Panc1 (cell line): ENCODE results near the gene ALDH1B1. TPM values are rescaled to one million over a fixed set of nuclear protein-coding genes. Genes with fewer than 3 reads are reported as not detected.

ENCODE experiments used
- ATAC-seq: fragments of 200-7000 bp; cut with Tn5 transposase; 2 replicates; pipeline ENCODE4 v1.9.1; 2020; ENCODE audit warnings: mild to moderate bottlenecking, moderate library complexity
- BruUV-seq: library from RNA; stranded (reverse); fragments of 400-500 nt; replicated peaks from 2 replicates; lab custom pipeline; 2021; lab: Mats Ljungman, UMichigan
- CTCF ChIA-PET: fragments of 300-600 bp; sonication (Branson Sonifier 250); formaldehyde crosslinking; loops from one replicate; lab custom pipeline; 2022; ENCODE audit warnings: antibody characterized with exemption; lab: Charles Lee
- POLR2A ChIA-PET: fragments of 300-600 bp; sonication (Branson Sonifier 250); formaldehyde crosslinking; loops from one replicate; lab custom pipeline; 2022; ENCODE audit warnings: antibody characterized with exemption; lab: Charles Lee
- DNase-seq: peaks from one replicate; pipeline ENCODE4 v3.0.0-alpha.2; 2010; ENCODE audit warnings: low read depth, low spot score
- H3K27ac ChIP-seq: 2 replicates; pipeline ENCODE4 v1.5.1; 2011; ENCODE audit warnings: mild to moderate bottlenecking, low read length, inconsistent platforms
- H3K27me3 ChIP-seq: fragments of 200-500 bp; sonication (Bioruptor generic); 2 replicates; pipeline ENCODE4 v1.6.0; 2014; ENCODE audit warnings: low read length, inconsistent platforms; ENCODE audit not compliant: control insufficient read depth, insufficient read depth
- H3K36me3 ChIP-seq: fragments of 200-500 bp; sonication (Bioruptor generic); 2 replicates; pipeline ENCODE4 v1.5.1; 2014; ENCODE audit warnings: inconsistent platforms, mild to moderate bottlenecking, low read length, moderate library complexity; ENCODE audit not compliant: control insufficient read depth, insufficient read depth
- H3K4me1 ChIP-seq: 2 replicates; pipeline ENCODE4 v1.5.1; 2011; ENCODE audit warnings: inconsistent platforms, mild to moderate bottlenecking, low read length, moderate library complexity; ENCODE audit not compliant: control insufficient read depth, insufficient read depth
- H3K4me3 ChIP-seq, 2 experiments: 2 replicates each; pipeline ENCODE4 v1.5.1; 2011 to 2012; ENCODE audit warnings: low read depth in 2 of 2, low read length in 2 of 2, mild to moderate bottlenecking in 2 of 2, inconsistent platforms in 1 of 2, moderate library complexity in 1 of 2
- H3K9me3 ChIP-seq: fragments of 200-500 bp; sonication (Bioruptor generic); 2 replicates; pipeline ENCODE4 v1.5.1; 2014; ENCODE audit warnings: low read depth, mild to moderate bottlenecking, inconsistent platforms, low read length, moderate library complexity; ENCODE audit not compliant: control insufficient read depth, insufficient read depth
- CTCF ChIP-seq: fragments of 450-650 bp; IDR thresholded peaks from 2 replicates; pipeline ENCODE4 v1.5.1; 2017; ENCODE audit warnings: mild to moderate bottlenecking
- POLR2AphosphoS5 ChIP-seq: IDR thresholded peaks from 2 replicates; pipeline ENCODE4 v1.6.1; 2012; ENCODE audit warnings: mild to moderate bottlenecking, low read depth, low read length, moderate library complexity
- REST ChIP-seq, 2 experiments: IDR thresholded peaks; 2 replicates each; pipeline ENCODE4 v1.6.1; 2011 to 2012; ENCODE audit warnings: low read depth in 2 of 2, control low read depth in 1 of 2, low read length in 1 of 2, mild to moderate bottlenecking in 1 of 2, moderate library complexity in 1 of 2; ENCODE audit not compliant: insufficient read depth in 1 of 2
- SIN3A ChIP-seq: IDR thresholded peaks from 2 replicates; pipeline ENCODE4 v1.6.1; 2012; ENCODE audit warnings: low read depth, mild to moderate bottlenecking, low read length, moderate library complexity, borderline replicate concordance; ENCODE audit not compliant: insufficient read depth
- TCF7L2 ChIP-seq: IDR thresholded peaks from 2 replicates; pipeline ENCODE4 v1.6.1; 2011; ENCODE audit warnings: mild to moderate bottlenecking, low read depth, low read length, inconsistent platforms
- in situ Hi-C: cut with HindIII; loops from 2 replicates; pipeline ENCODE4 v1.10.0; 2016; ENCODE audit warnings: low sequenced_read_pairs, low pct_unique_long_range_greater_than_20kb
- intact Hi-C: fragments of 100-400 bp; cut with micrococcal nuclease; formaldehyde crosslinking; loops from one replicate; pipeline ENCODE4 v1.10.0; 2022; ENCODE audit not compliant: unreplicated experiment
- total RNA-seq: library from RNA; stranded (reverse); gene quantifications from one replicate; pipeline ENCODE4 v1.2.1, GENCODE V29; 2021; ENCODE audit not compliant: unreplicated experiment

The ALDH1B1 gene
- total RNA-seq, 1 experiment from 2014 or later: 34.2 TPM

DNA sequence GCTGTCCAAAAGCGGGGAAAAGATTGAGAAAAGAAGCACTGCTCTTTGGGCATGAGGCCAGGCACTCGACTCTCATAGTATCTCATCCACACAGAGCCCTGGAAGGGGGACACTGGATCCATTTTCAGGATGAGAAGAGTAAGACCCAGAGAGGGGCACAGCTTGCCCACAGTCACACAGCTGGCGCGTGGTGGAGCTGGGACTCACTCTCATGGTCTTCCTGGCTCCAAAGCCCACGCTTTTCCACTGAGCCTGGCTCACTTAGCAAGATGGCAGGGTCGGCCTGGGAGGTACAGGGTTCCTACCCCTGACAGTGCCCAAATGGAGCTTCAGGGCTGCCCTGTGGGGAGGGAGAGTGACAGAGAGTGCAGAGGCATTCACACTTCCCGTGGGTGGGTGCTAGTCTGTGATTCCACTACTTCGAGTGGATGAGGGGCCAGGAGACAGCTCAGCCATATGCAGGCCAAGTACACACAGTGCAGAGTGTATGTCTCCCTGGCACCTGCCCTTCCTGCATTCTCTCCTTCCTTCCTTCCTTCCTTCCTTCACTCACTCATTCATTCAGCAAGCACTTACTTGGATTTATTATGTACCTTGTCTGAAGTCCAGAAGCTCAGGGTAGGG lies 50.1 kb downstream of the ALDH1B1 start:
- no TSS peak for BruUV-seq
- Histone ChIP-seq H3K36me3 (no peaks in the 10 kb centered on the region), H3K27me3 (no peaks in the 10 kb centered on the region), H3K27ac (no peak overlapping the region), H3K4me3 (no peak overlapping the region), H3K9me3 (no peaks in the 10 kb centered on the region), H3K4me1 (no peaks in the 10 kb centered on the region)
- ChIA-PET POLR2A (no interaction called here), CTCF (no interaction called here)
- no peak for TF ChIP-seq SIN3A
- TF ChIP-seq TCF7L2: no peak
- no peak for TF ChIP-seq REST (IDR thresholded peaks at IDR 0.05; ENCODE audit: insufficient read depth in 1 of 2, low read depth in 2 of 2, low read length in 1 of 2)
- no peak for TF ChIP-seq CTCF
- DNase-seq (no peak), ATAC-seq (no peak)
- in situ Hi-C loops (no loop called here), intact Hi-C loops (no loop called here)

DNA sequence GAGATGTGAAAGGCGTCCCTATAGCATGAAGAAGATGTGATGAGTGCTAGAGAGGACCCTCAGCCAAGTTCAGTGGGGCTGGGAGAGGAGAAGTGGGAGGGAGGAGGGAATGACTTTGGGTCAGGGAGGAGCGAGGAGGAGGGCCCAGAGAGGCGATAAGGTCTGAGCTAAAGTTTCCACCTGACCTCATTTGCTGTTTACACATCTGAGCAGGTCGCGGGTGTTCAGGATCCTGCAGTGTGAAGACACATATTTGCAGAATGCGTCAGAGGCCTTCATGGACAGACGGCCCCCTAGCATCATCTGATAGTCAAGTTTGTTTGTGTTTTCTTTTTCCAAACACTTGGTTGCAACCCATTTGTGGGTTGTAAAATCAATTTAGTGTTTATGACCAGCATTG lies 50.7 kb downstream of the ALDH1B1 start:
- CTCF ChIA-PET: no interaction called here
- intact Hi-C loops: no loop called here

More for the DNA sequence above, 50.7 kb downstream of the ALDH1B1 start:
- Histone ChIP-seq H3K4me3 (no peak overlapping the region), H3K36me3 (no peaks in the 10 kb centered on the region), H3K9me3 (no peaks in the 10 kb centered on the region), H3K27ac (no peak overlapping the region), H3K4me1 (no peaks in the 10 kb centered on the region), H3K27me3 (no peaks in the 10 kb centered on the region)
- in situ Hi-C loops: no loop called here
- ATAC-seq: peak; percentile 69; the same call in 1 of the 2 replicates
- POLR2A ChIA-PET: no interaction called here
- no peak for DNase-seq
- no TSS peak for BruUV-seq
- no peak for TF ChIP-seq CTCF
- TF ChIP-seq POLR2AphosphoS5: no peak
- TF ChIP-seq SIN3A: no peak
- no peak for TF ChIP-seq TCF7L2
- no peak for TF ChIP-seq REST (IDR thresholded peaks at IDR 0.05; ENCODE audit: insufficient read depth in 1 of 2, low read depth in 2 of 2, low read length in 1 of 2)
